ENCODE measurements around the gene FGF22.

DNA sequence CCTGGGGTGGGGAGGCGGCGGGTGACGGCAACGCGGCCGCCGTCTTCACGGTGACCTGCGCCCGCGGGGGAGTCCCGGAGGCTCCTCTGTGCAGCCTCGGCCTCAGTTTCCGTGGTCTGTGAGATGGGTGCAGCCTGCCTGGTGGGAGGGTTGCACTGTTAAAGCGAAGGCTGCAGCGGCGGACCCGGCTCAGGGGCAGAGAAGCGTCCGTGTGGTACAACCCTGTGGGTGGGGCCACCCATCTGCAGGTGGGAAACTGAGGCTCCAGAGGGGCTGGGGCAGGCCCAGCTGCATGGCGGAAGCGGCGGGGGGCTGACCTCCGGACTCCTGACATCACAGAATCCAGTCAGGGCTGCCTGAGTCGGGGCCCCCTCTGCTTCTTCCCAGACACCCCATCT lies 481 bp downstream of the FGF22 start:
- no peak for TF ChIP-seq EZH2 (IDR thresholded peaks at IDR 0.05)
- no peak for TF ChIP-seq POLR2AphosphoS5 (IDR thresholded peaks at IDR 0.05; ENCODE audit: borderline replicate concordance, low read depth, low read length)
- no peak for TF ChIP-seq FOXP2 (optimal IDR thresholded peaks at IDR 0.05; ENCODE audit: control extremely low read depth, extremely low read length, insufficient read depth)

All from SK-N-MC (cell line).